Kidney tubule cell (primary cell): Measurements from ENCODE around the gene C19orf47.
A peak's percentile ranks its signal among the peaks of the same experiment; 100 is the strongest.

Source experiments
- DNase-seq: peaks from one replicate; pipeline ENCODE4 v3.0.0-alpha.2; 2018; ENCODE audit warnings: low spot score

Gene C19orf47

DNA sequence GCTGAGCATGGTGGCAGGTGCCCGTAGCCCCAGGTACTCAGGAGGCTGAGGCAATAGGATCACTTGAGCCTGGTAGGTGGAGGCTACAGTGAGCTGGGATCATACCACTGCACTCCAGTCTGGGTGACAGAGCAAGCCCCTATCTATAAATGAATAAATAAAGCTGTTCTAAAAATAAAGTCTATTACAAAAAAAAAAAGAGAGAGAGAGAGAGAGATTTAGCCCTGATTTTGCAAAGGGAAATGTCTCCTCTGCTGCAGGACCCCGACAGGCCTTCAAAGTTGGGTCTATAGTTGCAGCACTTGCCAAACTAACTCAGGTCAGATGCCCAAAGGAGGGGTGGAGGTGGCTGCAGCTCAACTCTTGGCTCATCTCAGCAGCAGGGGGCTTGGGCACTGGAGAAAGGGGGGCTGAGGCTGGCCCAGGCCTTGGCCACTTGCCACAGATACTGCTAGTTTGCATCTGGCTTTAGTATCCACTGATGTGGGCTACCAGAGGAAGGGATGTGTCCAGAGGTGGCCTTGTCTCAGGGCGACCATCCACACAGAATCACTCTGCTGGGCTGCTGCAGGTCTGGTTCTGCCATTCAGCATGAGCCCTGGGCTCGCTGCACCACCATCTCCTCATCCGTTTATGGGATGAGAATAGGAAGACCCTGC, 32.3 kb downstream of the C19orf47 start:
- no peak for DNase-seq

GRCh38 chr19:40314656-40315055, 33.5 kb downstream of the C19orf47 start:
- no peak for DNase-seq

DNA sequence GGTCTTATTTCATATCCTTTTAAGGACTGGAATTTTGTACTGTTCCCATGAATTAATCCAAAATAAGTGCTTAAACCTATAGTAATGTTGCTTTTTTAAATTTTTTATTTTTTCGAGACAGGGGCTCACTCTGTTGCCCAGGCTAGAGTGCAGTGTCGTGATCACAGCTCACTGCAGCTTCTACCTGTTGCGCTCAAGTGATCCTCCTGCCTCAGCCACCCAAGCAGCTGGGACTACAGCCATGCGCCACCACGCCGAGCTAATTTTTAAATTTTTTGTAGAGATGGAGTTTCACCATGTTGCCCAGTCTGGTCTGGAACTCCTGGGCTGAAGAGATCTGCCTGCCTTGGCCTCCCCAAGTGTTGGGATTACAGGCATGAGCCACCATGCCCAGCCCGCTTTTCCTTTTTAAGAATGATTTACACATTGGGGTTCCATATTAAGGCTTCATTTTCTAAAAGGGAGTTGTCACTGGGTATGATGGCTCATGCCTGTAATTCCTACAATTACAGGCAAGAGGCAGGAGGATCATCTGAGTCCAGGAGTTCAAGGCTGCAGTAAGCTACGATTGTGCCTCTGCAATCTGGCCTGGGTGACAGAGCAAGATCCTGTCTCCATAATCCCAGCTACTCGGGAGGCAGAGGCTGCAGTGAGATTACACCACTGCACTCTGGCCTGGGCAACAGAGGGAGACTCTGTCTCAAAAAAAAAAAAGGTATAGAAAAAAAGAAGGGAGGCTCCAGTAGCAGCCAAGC, 34.8 kb downstream of the C19orf47 start:
- DNase-seq: no peak

GRCh38 chr19:40312533-40312932, 35.7 kb downstream of the C19orf47 start:
- no peak for DNase-seq

GRCh38 chr19:40309666-40310065, 38.5 kb downstream of the C19orf47 start:
- no peak for DNase-seq

- DNase-seq: peak; percentile 79
These were observed 42.8 kb downstream of the C19orf47 start for GRCh38 chr19:40305403-40305802.

DNA sequence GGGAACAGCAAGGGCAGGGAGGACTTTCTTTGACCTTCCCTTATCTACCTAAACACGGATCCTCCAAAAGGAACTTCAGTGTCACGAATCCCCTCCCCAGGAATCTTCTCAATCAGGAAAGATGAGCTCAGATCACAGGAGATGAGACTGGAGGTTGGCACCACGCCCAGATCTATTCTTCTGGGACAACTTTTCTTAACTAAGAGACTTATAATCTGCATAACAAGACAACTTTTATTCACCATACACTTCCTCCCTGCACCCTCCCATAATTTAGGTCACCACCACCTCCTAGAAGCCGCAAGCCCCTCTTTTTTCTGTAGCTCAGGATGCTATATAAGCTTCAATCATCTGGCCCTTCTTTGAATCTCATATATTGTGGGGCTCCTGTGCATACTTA, 43.9 kb downstream of the C19orf47 start:
- DNase-seq: no peak

GRCh38 chr19:40303765-40304164, 44.4 kb downstream of the C19orf47 start:
- no peak for DNase-seq

DNA sequence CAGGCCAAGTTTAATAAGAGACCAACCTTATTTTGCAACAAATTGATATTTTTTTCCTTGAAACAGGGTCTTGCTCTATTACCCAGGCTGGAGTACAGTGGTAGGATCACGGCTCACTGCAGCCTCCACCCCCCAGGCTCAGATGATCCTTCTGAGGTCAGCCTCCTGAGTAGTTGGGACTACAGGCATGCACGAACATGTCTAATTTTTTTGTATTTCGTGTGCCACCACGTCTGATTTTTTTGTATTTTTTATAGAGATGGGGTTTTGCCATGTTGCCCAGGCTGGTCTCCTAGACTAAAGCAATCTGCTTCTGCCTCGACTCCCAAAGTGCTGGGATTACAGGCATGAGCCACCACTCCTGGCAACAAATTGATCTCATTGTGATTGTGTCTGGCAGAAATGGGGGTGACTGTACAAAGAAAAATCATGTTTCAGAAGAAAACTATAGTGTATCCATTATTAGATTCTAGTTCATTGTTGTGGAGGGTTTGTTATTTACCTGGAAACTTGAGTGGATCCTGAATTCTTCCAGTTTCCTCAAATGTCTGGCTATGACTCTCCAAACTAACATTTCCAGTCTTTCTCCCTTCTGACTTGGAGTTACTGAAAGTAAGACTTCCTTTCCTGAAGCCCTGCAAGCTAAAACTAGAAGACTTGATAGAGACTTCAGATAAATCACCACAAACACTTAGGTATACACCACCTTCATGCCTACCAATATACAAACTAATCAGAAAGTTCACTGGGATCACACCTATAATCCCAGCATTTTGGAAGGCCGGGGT, 45.8 kb downstream of the C19orf47 start:
- DNase-seq: no peak

- no peak for DNase-seq
These were observed 47.5 kb downstream of the C19orf47 start for GRCh38 chr19:40300668-40301067.

GRCh38 chr19:40298026-40298425, 50.2 kb downstream of the C19orf47 start:
- no peak for DNase-seq

- DNase-seq: no peak
These were observed 53.6 kb downstream of the C19orf47 start for GRCh38 chr19:40294560-40294959.

DNA sequence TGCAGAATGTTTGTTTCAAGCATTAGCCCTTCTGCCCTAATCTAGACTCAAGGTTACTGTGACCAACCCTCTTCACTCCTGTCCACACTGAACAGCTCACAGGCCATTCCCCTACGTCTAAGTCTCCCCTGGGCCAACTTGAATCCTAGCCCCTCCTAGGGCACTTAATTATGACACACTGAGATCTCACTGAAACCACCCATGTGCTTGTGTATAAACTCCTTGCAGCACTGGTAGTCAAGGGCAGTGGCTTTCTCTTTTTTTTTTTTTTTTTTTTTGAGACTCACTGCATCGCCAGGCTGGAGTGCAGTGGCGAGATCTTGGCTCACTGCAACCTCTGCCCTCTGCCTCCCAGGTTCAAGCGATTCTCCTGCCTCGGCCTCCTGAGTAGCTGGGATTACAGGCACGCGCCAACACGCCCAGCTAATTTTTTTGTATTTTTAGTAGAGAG, 61.2 kb downstream of the C19orf47 start:
- no peak for DNase-seq

- no peak for DNase-seq
These were observed 61.8 kb downstream of the C19orf47 start for GRCh38 chr19:40286235-40286970.

GRCh38 chr19:40285353-40286234, 62.6 kb downstream of the C19orf47 start:
- DNase-seq: peak; percentile 100

- DNase-seq: no peak
These were observed 63.5 kb downstream of the C19orf47 start, which contains the start of gene AKT2 for GRCh38 chr19:40284501-40285352. Gene AKT2 (minus strand): TSS chr19:40285345. CDS start chr19:40265267, 20,078 bp downstream.

GRCh38 chr19:40284251-40284500, 64.0 kb downstream of the C19orf47 start:
- DNase-seq: peak; percentile 28

DNA sequence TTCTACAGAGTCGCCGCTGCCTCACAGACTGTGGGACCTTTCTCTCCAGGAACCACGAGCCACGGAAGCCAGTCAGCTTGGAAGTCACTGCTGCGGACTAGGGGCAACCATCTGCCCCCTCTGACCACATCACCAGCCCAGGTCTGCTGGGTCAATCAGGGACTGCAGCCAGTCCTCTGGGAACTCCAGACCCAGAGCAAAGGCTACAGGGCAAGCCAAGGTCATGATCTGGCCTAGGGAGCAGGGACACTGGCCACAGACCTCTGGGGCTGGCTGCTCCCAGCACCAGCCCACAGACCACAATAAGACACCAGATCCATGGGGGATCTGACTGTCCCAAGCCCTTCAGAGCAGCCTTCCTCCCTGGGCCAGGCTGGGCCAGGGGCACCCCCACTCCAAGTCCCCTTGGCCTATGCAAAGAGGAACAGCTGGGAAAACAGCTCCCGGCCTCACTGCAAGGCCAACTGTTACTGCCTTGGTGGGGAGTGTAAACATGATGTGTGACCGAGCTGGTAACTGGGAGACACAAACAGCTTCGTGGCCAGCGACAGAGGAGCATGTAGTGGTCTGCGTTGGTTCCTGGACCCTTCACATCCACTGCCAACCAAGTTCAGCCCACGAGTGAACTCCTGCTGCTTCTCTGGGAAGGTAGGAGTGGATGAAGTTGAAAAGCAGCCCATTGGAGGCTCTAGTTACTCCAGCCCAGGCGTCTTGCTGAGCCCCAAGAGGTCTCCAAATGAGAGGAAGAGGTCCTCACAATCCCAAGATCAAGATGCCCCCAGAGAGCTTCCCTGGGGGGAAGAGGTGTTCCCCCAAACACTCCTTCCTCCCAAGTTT, 64.6 kb downstream of the C19orf47 start:
- DNase-seq: no peak

GRCh38 chr19:40282920-40283319, 65.3 kb downstream of the C19orf47 start:
- no peak for DNase-seq
